GM23248 (cell line): Measurements from ENCODE around the gene CSTB. TPM values are rescaled to one million over a fixed set of nuclear protein-coding genes. Genes with fewer than 3 reads are reported as not detected.

Experiments
- DNase-seq: peaks from one replicate; pipeline ENCODE4 v3.0.0-alpha.2; 2015
- H2AFZ ChIP-seq: fragments of 200-600 bp; sonication (generic); 2 replicates; pipeline ENCODE4 v1.6.1; 2016; ENCODE audit warnings: antibody characterized with exemption
- H3F3A ChIP-seq: fragments of 200-600 bp; sonication (generic); 2 replicates; pipeline ENCODE4 v1.6.1; 2016; ENCODE audit warnings: mild to moderate bottlenecking, antibody characterized with exemption, mixed run types; ENCODE audit not compliant: insufficient read depth
- H3K27ac ChIP-seq: fragments of 200-600 bp; sonication (generic); 2 replicates; pipeline ENCODE4 v1.5.1; 2016; ENCODE audit warnings: mild to moderate bottlenecking
- H3K27me3 ChIP-seq: fragments of 200-600 bp; sonication (generic); replicated peaks from 2 replicates; pipeline ENCODE4 v1.6.1; 2016; ENCODE audit warnings: mild to moderate bottlenecking; ENCODE audit not compliant: insufficient read depth
- H3K36me3 ChIP-seq: fragments of 200-600 bp; sonication (generic); 2 replicates; pipeline ENCODE4 v1.6.1; 2016; ENCODE audit warnings: low read depth, mild to moderate bottlenecking
- H3K4me1 ChIP-seq: fragments of 200-600 bp; sonication (generic); 2 replicates; pipeline ENCODE4 v1.6.1; 2016; ENCODE audit warnings: mild to moderate bottlenecking; ENCODE audit not compliant: insufficient read depth
- H3K4me2 ChIP-seq: fragments of 200-600 bp; sonication (generic); one replicate; pipeline ENCODE4 v1.6.1; 2016; ENCODE audit warnings: mild to moderate bottlenecking; ENCODE audit not compliant: unreplicated experiment
- H3K4me3 ChIP-seq: fragments of 200-600 bp; sonication (generic); 2 replicates; pipeline ENCODE4 v1.5.1; 2016; ENCODE audit warnings: mild to moderate bottlenecking
- H3K79me2 ChIP-seq: fragments of 200-600 bp; sonication (generic); 2 replicates; pipeline ENCODE4 v1.6.1; 2016; ENCODE audit warnings: mild to moderate bottlenecking; ENCODE audit not compliant: insufficient read depth
- H3K9ac ChIP-seq: fragments of 200-600 bp; sonication (generic); 2 replicates; pipeline ENCODE4 v1.6.1; 2016; ENCODE audit warnings: mild to moderate bottlenecking
- H3K9me2 ChIP-seq: fragments of 200-600 bp; sonication (generic); 2 replicates; pipeline ENCODE4 v1.6.1; 2016; ENCODE audit warnings: mixed run types, mild to moderate bottlenecking, moderate library complexity; ENCODE audit not compliant: insufficient read depth
- H3K9me3 ChIP-seq: fragments of 200-600 bp; sonication (generic); one replicate; pipeline ENCODE4 v1.6.1; 2017; ENCODE audit warnings: low read depth
- H4K20me1 ChIP-seq: fragments of 200-600 bp; sonication (generic); 2 replicates; pipeline ENCODE4 v1.6.0; 2016; ENCODE audit not compliant: insufficient read depth
- EZH2 ChIP-seq: fragments of 200-600 bp; sonication (generic); IDR thresholded peaks from 2 replicates; pipeline ENCODE4 v1.6.1; 2018; ENCODE audit warnings: antibody characterized with exemption, mild to moderate bottlenecking; ENCODE audit not compliant: insufficient read depth, poor library complexity, severe bottlenecking
- EZH2phosphoT487 ChIP-seq: fragments of 200-600 bp; sonication (generic); IDR thresholded peaks from 2 replicates; pipeline ENCODE4 v1.6.1; 2018; ENCODE audit warnings: antibody characterized with exemption, moderate library complexity, mild to moderate bottlenecking, low read depth; ENCODE audit not compliant: insufficient read depth
- WGBS, 2 experiments: methylation state at CpG; one replicate each; pipeline ENCODE4 v1.1.6; 2015 to 2017; ENCODE audit warnings: low lambda C conversion rate in 2 of 2, low coverage in 1 of 2; ENCODE audit errors: missing lambda C conversion rate in 2 of 2; 5-methylcytosine and 5-hydroxymethylcytosine counted together
- in situ Hi-C: fragments of 300-500 bp; cut with MboI; formaldehyde crosslinking; loops from 2 replicates; pipeline ENCODE4 v1.15.0; 2020
- polyA plus RNA-seq: library from polyadenylated mRNA; unstranded; fragments of >200 nt; fragmentation: Nextera tagmentation; extraction: Ambion mirVana; gene quantifications from 2 replicates; pipeline ENCODE4 v1.2.1, GENCODE V29; 2016
- total RNA-seq: library from RNA; depleted of rRNA; stranded (reverse); fragments of >200 nt; shearing (Covaris generic); gene quantifications from 2 replicates; pipeline ENCODE4 v1.2.3, GENCODE V29; 2014

The CSTB gene
- total and polyA plus RNA-seq, 2 experiments from 2014 or later, result 6.7 to 95.0 TPM

- Histone ChIP-seq H3K9me2 (no peaks in the 10 kb centered on the region), H4K20me1 (no peaks in the 10 kb centered on the region), H3K27ac (no peak overlapping the region), H3K79me2 (no peaks in the 10 kb centered on the region), H3F3A (no peaks in the 10 kb centered on the region), H2AFZ (no peak overlapping the region), H3K9ac (no peak overlapping the region), H3K36me3 (0 out of 2 replicates have a peak, but pooled peaks cover 7% of the 10 kb centered on the region), H3K27me3 (no peaks in the 10 kb centered on the region), H3K4me2 (no peak overlapping the region), H3K4me1 (no peaks in the 10 kb centered on the region), H3K9me3 (no peaks in the 10 kb centered on the region), H3K4me3 (no peak overlapping the region)
- in situ Hi-C loops, result no loop called here
- WGBS, 2 experiments, result 94 to 99% methylated on average over 14 to 15 of the region's 15 CpGs
- TF ChIP-seq EZH2phosphoT487 (no peak), EZH2 (no peak)
- DNase-seq, result no peak
Observed at GRCh38 chr21:43762303-43763128, 13.6 kb downstream of the CSTB start.

DNA sequence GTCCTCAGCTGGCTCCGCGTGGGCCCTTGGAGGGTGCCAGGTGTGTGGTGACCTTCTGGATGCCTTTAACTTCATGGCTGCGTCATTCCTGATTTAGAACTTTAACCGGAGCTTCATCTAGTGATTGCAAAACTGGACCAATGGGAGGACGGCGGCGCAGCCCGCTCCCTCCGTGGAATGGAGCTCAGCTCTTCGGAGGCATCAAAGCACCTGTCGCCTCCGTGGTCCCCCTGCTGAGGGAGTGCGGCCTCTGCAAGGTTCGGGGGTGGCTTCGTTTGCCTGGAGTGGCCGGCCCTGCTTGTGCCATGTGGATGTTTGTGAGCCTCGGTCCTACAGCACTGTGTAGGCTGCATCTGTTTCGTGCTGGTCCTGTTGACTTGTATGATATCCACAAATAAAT is 14.2 kb downstream of the CSTB start:
- Histone ChIP-seq H3K27me3 (no peaks in the 10 kb centered on the region), H3K4me3 (no peak overlapping the region), H3K27ac (no peak overlapping the region), H3K36me3 (0 out of 2 replicates have a peak, but pooled peaks cover 7% of the 10 kb centered on the region), H3F3A (no peaks in the 10 kb centered on the region), H3K79me2 (no peaks in the 10 kb centered on the region), H4K20me1 (no peaks in the 10 kb centered on the region), H3K4me2 (no peak overlapping the region), H3K9me2 (no peaks in the 10 kb centered on the region), H3K9ac (no peak overlapping the region), H2AFZ (no peak overlapping the region), H3K4me1 (no peaks in the 10 kb centered on the region), H3K9me3 (no peaks in the 10 kb centered on the region)
- no peak for DNase-seq
- TF ChIP-seq EZH2phosphoT487 (no peak), EZH2 (no peak)
- 92 to 95% methylated on average over 16 to 18 of the region's 18 CpGs for WGBS, 2 experiments
- in situ Hi-C loops, result no loop called here

DNA sequence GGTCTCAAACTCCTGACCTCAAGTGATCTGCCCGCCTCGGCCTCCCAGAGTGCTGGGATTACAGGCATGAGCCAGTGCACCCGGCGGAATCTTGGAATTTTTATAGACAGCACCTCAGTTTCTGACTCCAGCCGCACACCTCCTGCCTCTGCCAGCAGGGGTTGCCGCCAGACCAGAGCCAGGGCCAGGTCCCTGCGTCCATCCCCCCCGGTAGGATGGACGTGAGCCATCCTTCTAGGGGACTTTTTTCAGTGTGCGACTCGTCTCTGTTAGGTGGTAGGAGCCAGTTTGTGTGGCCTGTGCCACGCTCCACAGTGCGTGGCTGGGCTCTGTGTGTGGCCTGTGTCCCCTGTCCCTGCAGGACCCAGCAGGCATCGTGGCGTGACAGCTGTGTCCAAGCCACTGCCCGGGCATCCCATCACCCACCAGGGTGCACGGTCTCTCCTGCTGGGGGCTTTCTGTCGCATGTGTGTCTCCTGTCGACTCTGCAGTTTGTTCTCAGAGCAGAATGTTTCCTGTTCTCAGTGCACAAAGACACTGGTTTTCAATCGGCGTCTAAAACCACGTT is 15.6 kb downstream of the CSTB start:
- H3K79me2 ChIP-seq, result no peaks in the 10 kb centered on the region
- H3K9me3 ChIP-seq, result no peaks in the 10 kb centered on the region
- H4K20me1 ChIP-seq, result no peaks in the 10 kb centered on the region
- no peak for TF ChIP-seq EZH2phosphoT487
- TF ChIP-seq EZH2, result no peak
- no peak overlapping the region for H3K27ac ChIP-seq
- no peak overlapping the region for H3K4me2 ChIP-seq
- H3K36me3 ChIP-seq, result peaks cover 11% of the 10 kb centered on the region; the same call in 1 of the 2 replicates
- no peak for DNase-seq
- no peaks in the 10 kb centered on the region for H3K4me1 ChIP-seq
- H2AFZ ChIP-seq, result no peak overlapping the region
- in situ Hi-C loops, result no loop called here
- 91% methylated on average over 22 of the region's 22 CpGs for WGBS, 2 experiments
- H3F3A ChIP-seq, result no peaks in the 10 kb centered on the region
- H3K9me2 ChIP-seq, result no peaks in the 10 kb centered on the region
- H3K4me3 ChIP-seq, result no peak overlapping the region
- H3K9ac ChIP-seq, result no peak overlapping the region
- no peaks in the 10 kb centered on the region for H3K27me3 ChIP-seq

- Histone ChIP-seq H3K36me3 (peaks cover 13% of the 10 kb centered on the region; the same call in 1 of the 2 replicates), H3K4me2 (no peak overlapping the region), H3K79me2 (no peaks in the 10 kb centered on the region), H3K27me3 (no peaks in the 10 kb centered on the region), H3K9ac (no peak overlapping the region), H3K27ac (no peak overlapping the region), H2AFZ (no peak overlapping the region), H3F3A (no peaks in the 10 kb centered on the region), H3K4me1 (no peaks in the 10 kb centered on the region), H3K9me2 (no peaks in the 10 kb centered on the region), H3K4me3 (no peak overlapping the region), H3K9me3 (no peaks in the 10 kb centered on the region), H4K20me1 (no peaks in the 10 kb centered on the region)
- in situ Hi-C loops, result no loop called here
- no peak for DNase-seq
- TF ChIP-seq EZH2phosphoT487 (no peak), EZH2 (no peak)
- WGBS, 2 experiments, result 92 to 93% methylated on average over 19 of the region's 19 CpGs
Observed at GRCh38 chr21:43759651-43760050, 16.5 kb downstream of the CSTB start.
